GM23338 (cell line): ENCODE data around the gene PCGF3.

ENCODE experiments used
- CREB1 ChIP-seq: fragments of 250-450 bp; sonication (Bioruptor Pico); IDR thresholded peaks from 2 replicates; pipeline ENCODE4 v1.5.0; 2020; ENCODE audit warnings: low read depth, mild to moderate bottlenecking, moderate library complexity
- CTCF ChIP-seq, 2 experiments: fragments of 200-600 bp in 1 of 2; sonication (generic) in 1 of 2; conservative IDR thresholded peaks; 2 replicates each; pipeline versions ENCODE4 v1.5.1 to v1.6.1; 2016 to 2017; ENCODE audit warnings: antibody characterized with exemption in 2 of 2, low read depth in 2 of 2, mild to moderate bottlenecking in 2 of 2, moderate library complexity in 1 of 2
- ETS1 ChIP-seq: IDR thresholded peaks from 2 replicates; pipeline ENCODE4 v1.6.1; 2016; ENCODE audit warnings: antibody characterized with exemption
- EZH2 ChIP-seq: fragments of 200-600 bp; sonication (generic); IDR thresholded peaks from one replicate; pipeline ENCODE4 v1.8.0; 2017; ENCODE audit warnings: antibody characterized with exemption, mild to moderate bottlenecking, low read depth; ENCODE audit not compliant: unreplicated experiment
- EZH2phosphoT487 ChIP-seq: fragments of 200-600 bp; sonication (generic); IDR thresholded peaks from one replicate; pipeline ENCODE4 v1.8.1; 2018; ENCODE audit warnings: antibody characterized with exemption; ENCODE audit not compliant: unreplicated experiment
- POLR2AphosphoS5 ChIP-seq: IDR thresholded peaks from 2 replicates; pipeline ENCODE4 v1.6.1; 2016; ENCODE audit warnings: antibody characterized with exemption, low read depth
- REST ChIP-seq: IDR thresholded peaks from one replicate; pipeline ENCODE4 v1.6.1; 2018; ENCODE audit warnings: antibody characterized with exemption; ENCODE audit not compliant: unreplicated experiment
- STAT1 ChIP-seq: IDR thresholded peaks from one replicate; pipeline ENCODE4 v1.6.1; 2016; ENCODE audit warnings: antibody characterized with exemption; ENCODE audit not compliant: unreplicated experiment
- ZNF114 ChIP-seq: fragments of 250-450 bp; sonication (Bioruptor Pico); IDR thresholded peaks from 2 replicates; pipeline ENCODE4 v1.5.0; 2020; ENCODE audit warnings: mild to moderate bottlenecking, moderate library complexity
- ZNF462 ChIP-seq: fragments of 250-450 bp; sonication (Bioruptor Pico); IDR thresholded peaks from 2 replicates; pipeline ENCODE4 v1.5.0; 2020; ENCODE audit warnings: mild to moderate bottlenecking, moderate library complexity

GRCh38 chr4:660401-660800 is 45.2 kb upstream of the PCGF3 start:
- TF ChIP-seq CTCF (conservative IDR thresholded peaks at IDR 0.05; ENCODE audit: low read depth in 2 of 2) = no peak
- no peak for TF ChIP-seq EZH2phosphoT487
- no peak for TF ChIP-seq EZH2
- TF ChIP-seq POLR2AphosphoS5 = no peak
- no peak for TF ChIP-seq REST
- TF ChIP-seq CREB1 (CRISPR knock-in tag) = no peak
- TF ChIP-seq ZNF462 (CRISPR knock-in tag) = no peak
- TF ChIP-seq ZNF114 = no peak
- TF ChIP-seq ETS1 = no peak
- no peak for TF ChIP-seq STAT1
